ENCODE results near the gene KEAP1.

The KEAP1 gene

GRCh38 chr19:10453852-10454251 lies 49.3 kb downstream of the KEAP1 start:
- no peak for TF ChIP-seq CTCF (IDR thresholded peaks at IDR 0.05; ENCODE audit: extremely low read depth, missing control alignments)
- no peak for DNase-seq (ENCODE audit: low spot score)

- DNase-seq (ENCODE audit: low spot score) = no peak
- no peak for TF ChIP-seq CTCF (IDR thresholded peaks at IDR 0.05; ENCODE audit: extremely low read depth, missing control alignments)
Observed at GRCh38 chr19:10452726-10453618, 50.2 kb downstream of the KEAP1 start.

GRCh38 chr19:10450853-10451609 lies 52.1 kb downstream of the KEAP1 start:
- no peak for TF ChIP-seq CTCF (IDR thresholded peaks at IDR 0.05; ENCODE audit: extremely low read depth, missing control alignments)
- DNase-seq (ENCODE audit: low spot score) = no peak

GRCh38 chr19:10450191-10450852 lies 52.8 kb downstream of the KEAP1 start:
- no peak for DNase-seq (ENCODE audit: low spot score)
- no peak for TF ChIP-seq CTCF (IDR thresholded peaks at IDR 0.05; ENCODE audit: extremely low read depth, missing control alignments)

- no peak for DNase-seq (ENCODE audit: low spot score)
- TF ChIP-seq CTCF (IDR thresholded peaks at IDR 0.05; ENCODE audit: extremely low read depth, missing control alignments) = no peak
Observed at GRCh38 chr19:10449037-10449436, 54.1 kb downstream of the KEAP1 start.

- TF ChIP-seq CTCF (IDR thresholded peaks at IDR 0.05; ENCODE audit: extremely low read depth, missing control alignments) = no peak
- no peak for DNase-seq (ENCODE audit: low spot score)
Observed at GRCh38 chr19:10442698-10443097, 60.5 kb downstream of the KEAP1 start.

GRCh38 chr19:10439588-10439987 lies 63.6 kb downstream of the KEAP1 start:
- no peak for TF ChIP-seq CTCF (IDR thresholded peaks at IDR 0.05; ENCODE audit: extremely low read depth, missing control alignments)
- no peak for DNase-seq (ENCODE audit: low spot score)
